Ramos (cell line): ENCODE measurements around the gene MYT1.

Source experiments
- in situ Hi-C: fragments of 300-500 bp; cut with MboI; formaldehyde crosslinking; loops from one replicate; pipeline ENCODE4 v1.14.3; 2022; ENCODE audit warnings: low sequenced_read_pairs; ENCODE audit not compliant: unreplicated experiment

The MYT1 gene

GRCh38 chr20:64152906-64153305 is 11.3 kb upstream of the MYT1 start:
- in situ Hi-C loops: no loop called here

- in situ Hi-C loops: no loop called here
These were observed 10.8 kb upstream of the MYT1 start for GRCh38 chr20:64153410-64153809.

- in situ Hi-C loops: no loop called here
These were observed 10.2 kb upstream of the MYT1 start for GRCh38 chr20:64153861-64154589.

GRCh38 chr20:64154590-64155257 is 9.5 kb upstream of the MYT1 start:
- in situ Hi-C loops: no loop called here

GRCh38 chr20:64155258-64156135 is 8.8 kb upstream of the MYT1 start:
- in situ Hi-C loops: no loop called here

GRCh38 chr20:64156136-64156885 is 7.9 kb upstream of the MYT1 start:
- in situ Hi-C loops: no loop called here

- in situ Hi-C loops: no loop called here
These were observed 7.1 kb upstream of the MYT1 start for GRCh38 chr20:64156886-64157875.

- in situ Hi-C loops: no loop called here
These were observed 6.4 kb upstream of the MYT1 start for GRCh38 chr20:64157878-64158277.

GRCh38 chr20:64158346-64159285 is 5.6 kb upstream of the MYT1 start:
- in situ Hi-C loops: no loop called here

GRCh38 chr20:64159286-64159680 is 5.0 kb upstream of the MYT1 start:
- in situ Hi-C loops: no loop called here

GRCh38 chr20:64159711-64160110 is 4.5 kb upstream of the MYT1 start:
- in situ Hi-C loops: no loop called here

GRCh38 chr20:64160118-64160517 is 4.1 kb upstream of the MYT1 start:
- in situ Hi-C loops: no loop called here

GRCh38 chr20:64160526-64161355 is 3.5 kb upstream of the MYT1 start:
- in situ Hi-C loops: no loop called here

- in situ Hi-C loops: no loop called here
These were observed 2.7 kb upstream of the MYT1 start for GRCh38 chr20:64161356-64162238.

- in situ Hi-C loops: no loop called here
These were observed 1.9 kb upstream of the MYT1 start for GRCh38 chr20:64162239-64162910.

GRCh38 chr20:64163776-64164122 is 503 bp upstream of the MYT1 start:
- in situ Hi-C loops: no loop called here
